ENCODE data around the gene CAPN13. TPM values are rescaled to one million over a fixed set of nuclear protein-coding genes. Genes with fewer than 3 reads are reported as not detected.

CAPN13 gene
- total and polyA plus RNA-seq, 2 of the 4 experiments (the other 2 are of a cell fraction) = not detected

- H2AK9ac ChIP-seq (replicated peaks; ENCODE audit: low read depth, low read length, poor library complexity) = no peak overlapping the region
- H3K27me3 ChIP-seq (ENCODE audit: control insufficient read depth, insufficient read depth, low read length) = no peaks in the 10 kb centered on the region
- dilution Hi-C loops (cut with HindIII; ENCODE audit: low sequenced_read_pairs, unreplicated experiment) = no loop called here
- H3K27ac ChIP-seq (ENCODE audit: insufficient read depth, low read length) = no peak overlapping the region
- H3K79me1 ChIP-seq (ENCODE audit: low read depth in 1 of 2, low read length in 2 of 2) = no peaks in the 10 kb centered on the region
- in situ Hi-C loops (cut with MboI; ENCODE audit: low sequenced_read_pairs) = no loop called here
- CTCF ChIA-PET = no interaction called here
- no peak overlapping the region for H3K56ac ChIP-seq (ENCODE audit: extremely low read depth, insufficient read depth, low read length)
- no peak overlapping the region for H4K5ac ChIP-seq (ENCODE audit: low read depth, low read length)
- no peak overlapping the region for H3K18ac ChIP-seq (ENCODE audit: low read depth, low read length)
- no peak overlapping the region for H2BK20ac ChIP-seq (ENCODE audit: low read depth, low read length)
- no peaks in the 10 kb centered on the region for H4K20me1 ChIP-seq (ENCODE audit: insufficient read depth, low read length)
- H4K91ac ChIP-seq (ENCODE audit: insufficient read depth, low read depth, low read length) = no peak overlapping the region
- H3K4me1 ChIP-seq (ENCODE audit: control insufficient read depth, insufficient read depth, low read length) = peaks cover 2% of the 10 kb centered on the region; the same call in 1 of the 2 replicates
- TF ChIP-seq FOS (IDR thresholded peaks at IDR 0.05; ENCODE audit: low read depth, low read length) (no peak), RCOR1 (IDR thresholded peaks at IDR 0.05; ENCODE audit: insufficient replicate concordance, low read length) (no peak), POLR2A (IDR thresholded peaks at IDR 0.05; ENCODE audit: low read depth, low read length) (no peak), MAZ (IDR thresholded peaks at IDR 0.05; ENCODE audit: borderline replicate concordance, low read depth, low read length) (no peak), RAD21 (IDR thresholded peaks at IDR 0.05; ENCODE audit: low read length) (no peak), ELK1 (IDR thresholded peaks at IDR 0.05; ENCODE audit: borderline replicate concordance, low read depth, low read length) (no peak), MXI1 (IDR thresholded peaks at IDR 0.05; ENCODE audit: borderline replicate concordance, low read depth, low read length) (no peak), CEBPB (IDR thresholded peaks at IDR 0.05; ENCODE audit: low read depth, low read length) (no peak), NFE2L2 (IDR thresholded peaks at IDR 0.05; ENCODE audit: low read depth, low read length) (no peak), SMC3 (IDR thresholded peaks at IDR 0.05; ENCODE audit: low read depth, low read length) (no peak), USF2 (IDR thresholded peaks at IDR 0.05; ENCODE audit: low read depth, low read length) (no peak), CHD1 (IDR thresholded peaks at IDR 0.05; ENCODE audit: low read depth, low read length) (no peak), RFX5 (IDR thresholded peaks at IDR 0.05; ENCODE audit: low read depth, low read length) (no peak)
- H2AK5ac ChIP-seq (ENCODE audit: low read depth, low read length) = no peak overlapping the region
- H3K9ac ChIP-seq (ENCODE audit: low read depth, low read length) = no peak overlapping the region
- H3K9me3 ChIP-seq (ENCODE audit: control insufficient read depth, insufficient read depth, low read length) = no peaks in the 10 kb centered on the region
- no peak overlapping the region for H2BK5ac ChIP-seq (ENCODE audit: low read depth, low read length, poor library complexity, severe bottlenecking)
- ATAC-seq (ENCODE audit: low read depth) (no peak), DNase-seq (no peak)
- no peak overlapping the region for H3K4me3 ChIP-seq (ENCODE audit: insufficient read depth, low read depth, low read length)
- H3K4me2 ChIP-seq (ENCODE audit: low read depth, low read length) = no peak overlapping the region
- no peaks in the 10 kb centered on the region for H3K9me1 ChIP-seq (ENCODE audit: insufficient read depth, low read length)
- no TSS peak for BruUV-seq (replicated peaks)
- no peaks in the 10 kb centered on the region for H3K36me3 ChIP-seq (ENCODE audit: control insufficient read depth, insufficient read depth, low read length)
- H3K4ac ChIP-seq (ENCODE audit: low read depth, low read length) = no peak overlapping the region
- POLR2A ChIA-PET (ENCODE audit: unreplicated experiment) = no interaction called here
- H3K14ac ChIP-seq (replicated peaks; ENCODE audit: low read depth, low read length) = no peak overlapping the region
- intact Hi-C loops (cut with micrococcal nuclease) = no loop called here
- WGBS, 2 experiments (ENCODE audit: extremely low coverage in 2 of 2, insufficient read length in 1 of 2) = 40% methylated on average over 1 of the region's 5 CpGs; no CpG with 5 or more reads in 1 of the 2 experiments
- no peak overlapping the region for H2AFZ ChIP-seq (replicated peaks; ENCODE audit: low read length, poor library complexity)
- H4K8ac ChIP-seq (ENCODE audit: low read depth in 2 of 2, low read length in 2 of 2) = no peak overlapping the region
- no peak overlapping the region for H2BK15ac ChIP-seq (ENCODE audit: low read depth, low read length)
- H2BK120ac ChIP-seq (ENCODE audit: low read depth, low read length) = no peak overlapping the region
- no peak overlapping the region for H3K23ac ChIP-seq (ENCODE audit: low read depth, low read length)
Measured at GRCh38 chr2:30684516-30684915, 122.7 kb downstream of the CAPN13 start.
